ENCODE results near the gene SNPH.

The SNPH gene

DNA sequence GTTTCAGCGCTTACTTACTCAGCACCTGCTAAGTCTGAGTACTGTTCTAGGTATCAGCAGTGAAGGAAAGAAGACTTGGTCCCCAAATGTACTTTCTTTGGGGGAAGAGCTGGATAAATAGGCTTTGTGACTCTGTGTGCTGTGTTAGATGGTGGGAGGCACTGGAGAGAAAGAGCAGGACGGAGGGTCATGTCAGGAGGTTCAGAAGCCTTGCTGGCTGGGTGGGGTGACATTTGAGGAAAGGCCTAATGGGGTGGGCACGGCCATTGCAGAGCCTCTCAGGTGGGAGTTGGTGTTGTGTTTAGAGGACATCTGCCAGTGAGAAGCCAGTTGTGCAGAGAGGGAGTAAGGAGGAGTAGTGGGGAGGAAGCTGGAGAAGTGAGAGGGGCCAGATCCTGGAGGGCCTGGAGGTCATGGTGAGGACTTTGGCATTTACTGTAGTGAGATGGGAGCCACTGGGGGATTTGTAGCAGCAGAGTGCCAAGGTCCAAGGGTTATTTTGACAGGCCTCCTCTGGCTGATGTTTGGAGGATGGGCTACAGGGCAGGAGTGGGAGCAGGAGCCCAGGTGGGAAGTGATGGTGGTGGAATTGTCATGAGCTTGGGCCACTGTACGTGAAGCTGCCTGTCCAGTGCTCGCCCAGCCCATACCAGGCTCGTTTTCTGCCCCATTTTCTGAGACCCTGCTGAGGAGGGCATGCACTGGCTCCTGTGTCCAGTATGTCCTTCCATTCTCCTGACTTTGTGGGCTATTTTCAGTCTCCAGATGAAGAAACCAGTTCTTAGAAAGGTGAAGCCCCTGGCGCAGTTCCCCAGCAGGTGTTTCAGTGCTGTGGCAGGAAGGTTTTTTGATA is 62.0 kb downstream of the SNPH start:
- peak overlapping the region; percentile 16; the same call in 1 of the 2 replicates for H3K27ac ChIP-seq
- TF ChIP-seq, protein P1, sequence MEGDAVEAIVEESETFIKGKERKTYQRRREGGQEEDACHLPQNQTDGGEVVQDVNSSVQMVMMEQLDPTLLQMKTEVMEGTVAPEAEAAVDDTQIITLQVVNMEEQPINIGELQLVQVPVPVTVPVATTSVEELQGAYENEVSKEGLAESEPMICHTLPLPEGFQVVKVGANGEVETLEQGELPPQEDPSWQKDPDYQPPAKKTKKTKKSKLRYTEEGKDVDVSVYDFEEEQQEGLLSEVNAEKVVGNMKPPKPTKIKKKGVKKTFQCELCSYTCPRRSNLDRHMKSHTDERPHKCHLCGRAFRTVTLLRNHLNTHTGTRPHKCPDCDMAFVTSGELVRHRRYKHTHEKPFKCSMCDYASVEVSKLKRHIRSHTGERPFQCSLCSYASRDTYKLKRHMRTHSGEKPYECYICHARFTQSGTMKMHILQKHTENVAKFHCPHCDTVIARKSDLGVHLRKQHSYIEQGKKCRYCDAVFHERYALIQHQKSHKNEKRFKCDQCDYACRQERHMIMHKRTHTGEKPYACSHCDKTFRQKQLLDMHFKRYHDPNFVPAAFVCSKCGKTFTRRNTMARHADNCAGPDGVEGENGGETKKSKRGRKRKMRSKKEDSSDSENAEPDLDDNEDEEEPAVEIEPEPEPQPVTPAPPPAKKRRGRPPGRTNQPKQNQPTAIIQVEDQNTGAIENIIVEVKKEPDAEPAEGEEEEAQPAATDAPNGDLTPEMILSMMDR (conservative IDR thresholded peaks at IDR 0.05): no peak

GRCh38 chr20:1328680-1329330 is 62.7 kb downstream of the SNPH start, which contains the start of gene SDCBP2:
Gene SDCBP2 (minus strand): TSS chr20:1329139. CDS start chr20:1320416, 8,723 bp downstream.
- TF ChIP-seq, protein P1 (conservative IDR thresholded peaks at IDR 0.05): no peak
- H3K27ac ChIP-seq: peak within 1 kb of the TSS; percentile 16; the same call in 1 of the 2 replicates

DNA sequence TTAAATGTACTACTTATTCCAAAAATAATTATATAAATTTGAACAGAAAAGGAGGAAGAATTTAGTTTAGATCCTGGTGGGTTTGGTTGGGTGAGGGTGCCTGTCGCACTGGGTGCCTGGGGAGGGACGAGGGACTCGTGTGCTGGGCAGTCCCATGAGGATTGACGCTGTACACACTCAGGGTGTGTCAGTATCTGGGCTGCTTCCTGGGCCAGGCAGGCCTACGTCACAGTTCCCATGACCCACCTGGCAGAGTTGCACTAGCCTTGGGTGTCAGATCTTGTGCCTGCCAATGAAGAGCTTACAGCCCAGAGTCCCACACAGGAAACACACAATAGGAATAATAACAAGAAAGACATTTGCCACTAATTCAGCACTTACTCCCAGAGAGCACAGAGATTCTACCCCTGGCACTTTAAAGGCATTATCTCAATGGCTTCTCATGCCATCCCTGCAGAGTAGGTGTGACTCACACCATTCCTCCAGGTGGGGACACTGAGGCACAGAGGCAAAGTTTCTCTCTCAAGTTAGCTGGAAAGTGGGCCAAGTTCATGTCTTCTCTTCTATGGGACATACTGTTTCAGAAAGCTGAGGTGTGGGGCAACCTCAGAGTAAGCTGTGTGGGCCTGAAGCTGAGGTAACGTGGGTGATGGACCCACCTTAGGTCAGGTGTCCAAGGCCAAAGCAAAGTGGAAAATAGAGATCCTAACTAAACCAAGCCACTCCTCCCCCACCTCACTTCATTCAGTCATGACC is 64.2 kb downstream of the SNPH start:
- TF ChIP-seq, protein P1 (conservative IDR thresholded peaks at IDR 0.05): no peak
- no peak overlapping the region for H3K27ac ChIP-seq

DNA sequence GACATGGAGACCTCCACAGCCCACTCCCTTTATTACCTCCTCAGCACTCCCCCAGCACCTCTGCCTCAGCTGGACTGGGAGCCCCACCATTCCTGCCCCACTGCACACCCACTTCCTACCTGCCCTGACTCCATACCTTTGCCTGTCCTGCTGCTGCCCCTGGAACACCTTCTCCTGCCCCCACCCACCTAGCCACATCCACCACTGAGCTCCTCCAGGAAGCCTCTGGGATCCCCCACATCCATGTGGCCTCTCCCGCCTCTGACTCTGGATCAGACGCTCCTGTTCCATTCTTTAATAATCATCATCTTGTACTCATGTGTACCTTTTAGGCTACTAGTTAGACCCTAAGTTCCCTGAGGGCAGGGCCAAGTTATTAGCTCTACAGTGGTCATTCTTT is 65.0 kb downstream of the SNPH start:
- H3K27ac ChIP-seq: no peak overlapping the region
- TF ChIP-seq, protein P1 (conservative IDR thresholded peaks at IDR 0.05): no peak

GRCh38 chr20:1331801-1332453 is 65.8 kb downstream of the SNPH start:
- H3K27ac ChIP-seq: no peak overlapping the region
- TF ChIP-seq, protein P1 (conservative IDR thresholded peaks at IDR 0.05): no peak

DNA sequence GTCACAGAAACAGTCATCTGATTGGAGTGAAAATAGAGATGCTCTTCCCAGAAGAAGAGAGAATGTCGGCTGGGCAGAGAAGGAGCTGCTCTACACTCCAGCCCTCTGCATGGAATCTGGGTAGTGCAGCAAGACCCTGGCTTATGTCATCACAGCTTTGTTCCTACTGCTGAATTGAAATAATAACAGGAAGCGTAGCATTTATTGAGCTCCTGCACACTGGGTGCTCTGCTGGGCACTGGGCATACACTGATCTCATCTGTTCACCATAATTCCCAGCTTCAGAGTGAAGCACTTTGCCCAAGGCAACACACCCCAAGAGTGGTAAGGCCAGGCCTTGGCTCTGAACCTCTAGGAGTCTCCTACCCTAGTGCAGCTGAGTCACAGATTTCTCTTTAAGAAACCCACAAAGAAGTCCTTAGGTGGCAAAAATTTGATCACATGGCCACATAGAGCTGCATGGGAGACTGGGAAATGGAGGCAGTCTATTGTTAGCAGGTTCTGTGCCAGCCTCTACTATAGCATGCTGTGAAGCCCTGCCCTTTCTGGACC is 66.7 kb downstream of the SNPH start:
- H3K27ac ChIP-seq: no peak overlapping the region
- TF ChIP-seq, protein P1 (conservative IDR thresholded peaks at IDR 0.05): no peak
